Right lobe of liver (tissue), 6 donors: ENCODE data around the gene KDM4B. TPM values are rescaled to one million over a fixed set of nuclear protein-coding genes. Genes with fewer than 3 reads are reported as not detected.

Source experiments
- ATAC-seq, 4 donors: fragments of 200-7000 bp; cut with Tn5 transposase; one replicate each; pipeline ENCODE4 v1.9.1; 2020; ENCODE audit warnings: mild to moderate bottlenecking in 4 of 4, moderate library complexity in 4 of 4
- DNase-seq, 3 donors: peaks; one replicate each; pipeline ENCODE4 v3.0.0-alpha.2; 2020
- H3K27ac ChIP-seq, 3 donors: fragments of 200-600 bp; one replicate each; pipeline ENCODE4 v1.8.0; 2022
- H3K27me3 ChIP-seq, 2 donors: fragments of 200-600 bp; one replicate each; pipeline ENCODE4 v1.8.0; 2022
- H3K36me3 ChIP-seq, 4 donors: fragments of 200-600 bp; sonication (generic) in 1 of 4; one replicate each; pipeline versions ENCODE4 v1.5.1 to v1.8.0; 2017 to 2022; ENCODE audit warnings: control low read depth in 1 of 4
- H3K4me1 ChIP-seq, 4 donors: fragments of 200-600 bp; sonication (generic) in 1 of 4; one replicate each; pipeline versions ENCODE4 v1.5.1 to v1.8.0; 2017 to 2022; ENCODE audit warnings: control low read depth in 1 of 4
- H3K4me3 ChIP-seq, 3 donors: fragments of 200-600 bp; one replicate each; pipeline ENCODE4 v1.8.0; 2022
- H3K9me3 ChIP-seq, 4 donors: fragments of 200-600 bp; sonication (generic) in 1 of 4; one replicate each; pipeline versions ENCODE4 v1.5.1 to v1.8.0; 2017 to 2022; ENCODE audit warnings: control low read depth in 1 of 4
- POLR2A ChIP-seq: fragments of 450-650 bp; IDR thresholded peaks from one replicate; pipeline ENCODE4 v1.6.1; 2017; ENCODE audit warnings: antibody characterized with exemption, mild to moderate bottlenecking
- WGBS: methylation state at CpG from one replicate; pipeline ENCODE4 v1.1.6; 2018; ENCODE audit warnings: low coverage, low lambda C conversion rate; ENCODE audit not compliant: insufficient coverage; ENCODE audit errors: missing lambda C conversion rate; 5-methylcytosine and 5-hydroxymethylcytosine counted together
- intact Hi-C, 2 donors: fragments of 100-400 bp; cut with DNase I; formaldehyde crosslinking; loops; one replicate each; pipeline versions ENCODE4 v1.11.2 to v1.14.1; 2022
- total RNA-seq, 6 experiments: library from RNA; depleted of rRNA in 2 of 6; stranded (reverse); fragments of >200 nt in 2 of 6; fragmentation: NEBNext Ultra II Directional in 3 of 6; extraction: Animal tissue kit (Norgen Biotek cat#: 25700) in 3 of 6; gene quantifications; one replicate each; pipeline versions ENCODE4 v1.1.0 to v1.2.4, GENCODE V29; 2016 to 2023
- TF ChIP-seq, protein P1 (sequence below), 4 donors: fragments of 200-600 bp in 3 of 4; fragments of 450-650 bp in 1 of 4; IDR thresholded peaks; one replicate each; pipeline versions ENCODE4 v1.5.1 to v1.8.0; 2016 to 2022; ENCODE audit warnings: antibody characterized with exemption in 4 of 4, mild to moderate bottlenecking in 2 of 4
- donor health status: DM: no; HTN: yes; CAD: no.
- donor health status: DM: no; HTN: no; CAD: no.
- donor health status: DM: no; HTN: no; CAD: no.
- donor health status: DM: no; HTN: yes; CAD: no.
- donor health status: DM: no; HTN: yes; CAD: no.

KDM4B gene
- total RNA-seq, 6 experiments from 2014 or later: 14.2 to 36.9 (median 29.1) TPM

DNA sequence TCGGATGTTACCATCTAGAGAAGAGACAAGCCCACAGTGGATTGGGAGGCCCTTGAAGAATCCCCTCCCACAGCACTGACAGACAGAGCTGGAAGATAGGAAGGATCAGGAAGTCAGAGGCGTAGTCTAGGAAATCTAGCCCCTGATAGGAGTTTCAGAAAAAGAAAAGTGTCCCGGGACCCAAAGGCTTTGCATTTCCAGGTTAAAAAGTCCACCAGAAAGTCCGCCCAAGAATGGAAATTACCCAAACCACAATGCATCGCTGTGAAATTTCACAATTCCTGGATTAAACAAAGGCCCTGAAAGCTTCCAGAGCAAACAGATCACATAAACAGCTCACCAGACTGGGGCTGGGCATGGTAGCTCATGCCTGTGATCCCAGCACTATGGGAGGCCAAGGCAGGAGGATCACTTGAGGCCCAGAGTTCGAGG, 146.9 kb downstream of the KDM4B start:
- peak in 1 of 3 donors; percentile 63 for DNase-seq
- Histone ChIP-seq H3K4me3 (no peak overlapping the region), H3K36me3 (peaks cover 0 to 15% (median 0%) of the 10 kb centered on the region in 4 donors), H3K9me3 (no peaks in the 10 kb centered on the region), H3K27ac (peak overlapping the region; percentile 36 to 54 (median 45)), H3K4me1 (peaks cover 0 to 21% (median 10%) of the 10 kb centered on the region in 4 donors), H3K27me3 (no peaks in the 10 kb centered on the region)
- no peak for TF ChIP-seq POLR2A
- TF ChIP-seq, protein P1, sequence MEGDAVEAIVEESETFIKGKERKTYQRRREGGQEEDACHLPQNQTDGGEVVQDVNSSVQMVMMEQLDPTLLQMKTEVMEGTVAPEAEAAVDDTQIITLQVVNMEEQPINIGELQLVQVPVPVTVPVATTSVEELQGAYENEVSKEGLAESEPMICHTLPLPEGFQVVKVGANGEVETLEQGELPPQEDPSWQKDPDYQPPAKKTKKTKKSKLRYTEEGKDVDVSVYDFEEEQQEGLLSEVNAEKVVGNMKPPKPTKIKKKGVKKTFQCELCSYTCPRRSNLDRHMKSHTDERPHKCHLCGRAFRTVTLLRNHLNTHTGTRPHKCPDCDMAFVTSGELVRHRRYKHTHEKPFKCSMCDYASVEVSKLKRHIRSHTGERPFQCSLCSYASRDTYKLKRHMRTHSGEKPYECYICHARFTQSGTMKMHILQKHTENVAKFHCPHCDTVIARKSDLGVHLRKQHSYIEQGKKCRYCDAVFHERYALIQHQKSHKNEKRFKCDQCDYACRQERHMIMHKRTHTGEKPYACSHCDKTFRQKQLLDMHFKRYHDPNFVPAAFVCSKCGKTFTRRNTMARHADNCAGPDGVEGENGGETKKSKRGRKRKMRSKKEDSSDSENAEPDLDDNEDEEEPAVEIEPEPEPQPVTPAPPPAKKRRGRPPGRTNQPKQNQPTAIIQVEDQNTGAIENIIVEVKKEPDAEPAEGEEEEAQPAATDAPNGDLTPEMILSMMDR (IDR thresholded peaks at IDR 0.05): no peak
- 38% methylated on average over 5 of the region's 6 CpGs for WGBS
- intact Hi-C loops: no loop called here
- peak; percentile 47 to 68 (median 60) for ATAC-seq

DNA sequence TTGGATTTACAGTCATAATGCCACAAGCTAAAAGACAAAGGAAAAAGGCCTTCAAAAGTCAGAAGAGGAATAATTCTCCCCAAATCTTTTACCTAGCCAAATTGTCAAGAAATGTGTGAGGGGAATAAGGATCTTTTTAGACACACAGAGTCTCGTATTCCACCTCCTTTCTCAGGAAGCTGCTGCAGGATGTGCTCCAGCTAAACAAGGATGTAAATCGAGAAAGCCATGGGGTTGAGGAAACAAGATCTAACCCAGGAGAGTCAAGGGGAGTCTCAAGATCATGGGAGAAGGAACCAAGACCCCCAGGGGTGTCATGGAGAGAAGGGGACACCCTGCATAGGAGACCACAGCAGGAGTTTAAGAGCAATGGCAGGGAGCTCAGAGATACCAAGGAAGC, 147.4 kb downstream of the KDM4B start:
- 100% methylated on average over 2 of the region's 2 CpGs for WGBS
- ATAC-seq (no peak), DNase-seq (no peak)
- peaks cover 0 to 21% (median 10%) of the 10 kb centered on the region in 4 donors for H3K4me1 ChIP-seq
- peak overlapping the region in 1 of 3 donors; percentile 54 for H3K27ac ChIP-seq
- intact Hi-C loops: no loop called here
- no peaks in the 10 kb centered on the region for H3K9me3 ChIP-seq
- no peaks in the 10 kb centered on the region for H3K27me3 ChIP-seq
- peaks cover 0 to 17% (median 0%) of the 10 kb centered on the region in 4 donors for H3K36me3 ChIP-seq
- H3K4me3 ChIP-seq: no peak overlapping the region
- no peak for TF ChIP-seq POLR2A
- TF ChIP-seq, protein P1 (IDR thresholded peaks at IDR 0.05): no peak

DNA sequence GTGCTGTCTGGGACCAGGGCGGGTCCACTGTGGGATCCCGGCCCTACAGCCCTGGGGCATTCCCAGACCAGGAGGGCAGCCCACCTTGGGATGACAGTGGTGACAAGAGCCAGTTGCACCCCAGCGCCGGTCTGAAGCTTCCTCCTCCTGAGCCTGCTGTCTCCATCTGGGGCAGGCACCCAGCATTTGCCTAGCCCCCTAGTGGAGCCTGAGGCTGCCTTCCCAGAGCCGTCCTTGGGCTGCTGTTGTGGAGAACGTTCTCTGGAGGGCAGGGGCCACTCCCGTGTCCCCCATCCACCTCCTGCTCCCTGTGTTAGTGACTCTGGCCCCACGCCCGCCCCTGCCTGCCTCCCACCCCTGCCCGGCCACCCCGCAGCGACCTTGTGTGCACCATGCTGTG, 148.5 kb downstream of the KDM4B start:
- H3K27me3 ChIP-seq: no peaks in the 10 kb centered on the region
- WGBS: no CpG with 5 or more reads among the region's 12 CpGs
- H3K4me1 ChIP-seq: peaks cover 0 to 21% (median 10%) of the 10 kb centered on the region in 4 donors
- H3K36me3 ChIP-seq: peaks cover 0 to 13% (median 0%) of the 10 kb centered on the region in 4 donors
- no peak for ATAC-seq
- no peaks in the 10 kb centered on the region for H3K9me3 ChIP-seq
- H3K4me3 ChIP-seq: no peak overlapping the region
- no peak overlapping the region for H3K27ac ChIP-seq
- TF ChIP-seq, protein P1 (IDR thresholded peaks at IDR 0.05): no peak
- no peak for TF ChIP-seq POLR2A
- no peak for DNase-seq
- intact Hi-C loops: no loop called here

DNA sequence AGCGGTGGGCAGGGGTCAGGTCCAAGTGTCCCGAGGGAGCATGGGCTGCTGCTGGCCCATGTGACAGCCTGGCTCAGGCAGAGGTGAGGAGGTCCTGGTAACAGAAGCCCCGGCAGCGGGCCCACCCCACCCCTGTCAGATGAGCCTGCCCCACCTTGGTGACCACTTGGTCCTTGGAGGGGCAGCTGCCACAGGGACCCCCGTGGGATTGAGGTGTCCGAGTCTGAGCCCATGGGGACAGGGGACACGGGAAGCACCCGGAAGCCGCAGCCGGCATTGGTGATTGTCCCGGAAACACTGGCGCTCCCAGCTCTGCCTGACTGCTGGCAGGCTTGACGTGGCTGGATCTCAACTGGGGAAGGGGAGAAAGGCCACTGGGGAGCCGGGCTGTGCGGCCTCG, 149.1 kb downstream of the KDM4B start:
- H3K9me3 ChIP-seq: no peaks in the 10 kb centered on the region
- no peak overlapping the region for H3K27ac ChIP-seq
- DNase-seq (no peak), ATAC-seq (no peak)
- intact Hi-C loops: no loop called here
- TF ChIP-seq POLR2A: no peak
- TF ChIP-seq, protein P1 (IDR thresholded peaks at IDR 0.05): no peak
- H3K4me1 ChIP-seq: peaks cover 0 to 21% (median 10%) of the 10 kb centered on the region in 4 donors
- WGBS: no CpG with 5 or more reads among the region's 16 CpGs
- no peak overlapping the region for H3K4me3 ChIP-seq
- peaks cover 0 to 16% (median 0%) of the 10 kb centered on the region in 4 donors for H3K36me3 ChIP-seq
- H3K27me3 ChIP-seq: no peaks in the 10 kb centered on the region
